Progenitor cell of endocrine pancreas (in vitro differentiated cells): ENCODE data around the gene ARL2BP. TPM values are rescaled to one million over a fixed set of nuclear protein-coding genes. Genes with fewer than 3 reads are reported as not detected.
A peak's percentile ranks its signal among the peaks of the same experiment; 100 is the strongest.

Source experiments
- DNase-seq: peaks from one replicate; pipeline ENCODE4 v3.0.0; 2021; ENCODE audit warnings: low spot score; ENCODE audit not compliant: unreplicated experiment
- H3K27ac Mint-ChIP-seq: 2 replicates; pipeline ENCODE4 v1.8.0; 2021; ENCODE audit warnings: mild to moderate bottlenecking, moderate library complexity, mixed read lengths
- H3K27me3 Mint-ChIP-seq: 2 replicates; pipeline ENCODE4 v1.8.0; 2021; ENCODE audit warnings: mixed read lengths
- H3K36me3 Mint-ChIP-seq: 2 replicates; pipeline ENCODE4 v1.8.0; 2022; ENCODE audit warnings: mixed read lengths; ENCODE audit not compliant: insufficient read depth
- H3K4me1 Mint-ChIP-seq: 2 replicates; pipeline ENCODE4 v1.8.0; 2021; ENCODE audit warnings: low read depth, mixed read lengths
- H3K4me3 Mint-ChIP-seq: 2 replicates; pipeline ENCODE4 v1.8.0; 2021; ENCODE audit warnings: low read depth, mild to moderate bottlenecking, moderate library complexity, mixed read lengths
- H3K9me3 Mint-ChIP-seq: 2 replicates; pipeline ENCODE4 v1.8.0; 2021; ENCODE audit warnings: low read depth, mixed read lengths
- total RNA-seq: library from RNA; stranded (reverse); gene quantifications from 2 replicates; pipeline ENCODE4 v1.2.1, GENCODE V29; 2021
- TF ChIP-seq, protein P1 (sequence below): fragments of 200-600 bp; sonication (generic); IDR thresholded peaks from one replicate; pipeline ENCODE4 v1.5.0; 2021; ENCODE audit warnings: antibody characterized with exemption, mild to moderate bottlenecking; ENCODE audit not compliant: unreplicated experiment

Gene ARL2BP
- total RNA-seq, 1 donor from 2014 or later: 40.7 TPM

DNA sequence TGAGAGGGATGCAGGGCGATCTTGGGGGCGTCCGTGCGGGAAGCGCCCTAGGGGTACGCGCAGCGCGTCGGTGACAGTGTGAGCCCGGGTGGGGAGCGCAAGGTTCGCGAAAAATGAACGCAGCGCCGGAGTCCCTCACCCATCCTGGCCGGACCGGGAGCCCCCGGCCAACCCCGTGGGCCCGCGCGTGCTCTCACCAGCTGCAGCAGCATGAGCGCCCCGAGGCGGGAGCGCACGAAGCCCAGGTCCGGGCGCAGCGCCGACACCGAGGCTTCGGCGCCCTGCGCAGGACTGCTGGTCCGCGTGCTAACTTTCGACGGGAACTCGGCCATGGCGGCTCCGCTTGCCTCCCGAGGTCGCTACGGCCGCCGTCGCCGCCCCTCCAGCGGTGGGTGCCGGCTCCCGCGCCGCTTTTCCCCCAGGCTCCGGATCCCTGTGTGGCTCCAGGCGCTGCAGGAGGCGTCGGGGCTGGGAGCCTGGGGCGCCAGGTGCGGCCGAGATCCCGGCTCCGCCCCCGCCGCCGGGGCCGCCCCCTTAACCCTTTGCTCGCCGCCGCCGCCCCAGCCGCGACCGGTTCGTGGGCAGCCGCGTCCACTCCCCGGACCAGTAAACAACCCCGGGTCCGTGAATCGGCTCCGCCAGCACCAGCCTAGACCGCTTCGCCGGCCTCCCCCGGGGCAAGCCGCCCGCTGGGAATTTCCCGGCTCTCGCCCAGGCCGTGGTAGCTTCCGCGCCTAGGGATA, 39.3 kb downstream of the ARL2BP start, which contains the start of gene PLLP:
TSS of gene PLLP (minus strand) at position 464 of the 743 bp plus-strand sequence. CDS start at position 332, 132 bp downstream.
- Mint-ChIP-seq H3K4me3 (peak within 1 kb of the TSS; percentile 71), H3K27ac (no peak within 1 kb of the TSS), H3K9me3 (no peaks in the 10 kb centered on the region), H3K27me3 (peaks cover 48% of the 10 kb centered on the region), H3K4me1 (peaks cover 12% of the 10 kb centered on the region), H3K36me3 (no peaks in the 10 kb centered on the region)
- peak; percentile 23 for DNase-seq
- TF ChIP-seq, protein P1, sequence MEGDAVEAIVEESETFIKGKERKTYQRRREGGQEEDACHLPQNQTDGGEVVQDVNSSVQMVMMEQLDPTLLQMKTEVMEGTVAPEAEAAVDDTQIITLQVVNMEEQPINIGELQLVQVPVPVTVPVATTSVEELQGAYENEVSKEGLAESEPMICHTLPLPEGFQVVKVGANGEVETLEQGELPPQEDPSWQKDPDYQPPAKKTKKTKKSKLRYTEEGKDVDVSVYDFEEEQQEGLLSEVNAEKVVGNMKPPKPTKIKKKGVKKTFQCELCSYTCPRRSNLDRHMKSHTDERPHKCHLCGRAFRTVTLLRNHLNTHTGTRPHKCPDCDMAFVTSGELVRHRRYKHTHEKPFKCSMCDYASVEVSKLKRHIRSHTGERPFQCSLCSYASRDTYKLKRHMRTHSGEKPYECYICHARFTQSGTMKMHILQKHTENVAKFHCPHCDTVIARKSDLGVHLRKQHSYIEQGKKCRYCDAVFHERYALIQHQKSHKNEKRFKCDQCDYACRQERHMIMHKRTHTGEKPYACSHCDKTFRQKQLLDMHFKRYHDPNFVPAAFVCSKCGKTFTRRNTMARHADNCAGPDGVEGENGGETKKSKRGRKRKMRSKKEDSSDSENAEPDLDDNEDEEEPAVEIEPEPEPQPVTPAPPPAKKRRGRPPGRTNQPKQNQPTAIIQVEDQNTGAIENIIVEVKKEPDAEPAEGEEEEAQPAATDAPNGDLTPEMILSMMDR: no peak

DNA sequence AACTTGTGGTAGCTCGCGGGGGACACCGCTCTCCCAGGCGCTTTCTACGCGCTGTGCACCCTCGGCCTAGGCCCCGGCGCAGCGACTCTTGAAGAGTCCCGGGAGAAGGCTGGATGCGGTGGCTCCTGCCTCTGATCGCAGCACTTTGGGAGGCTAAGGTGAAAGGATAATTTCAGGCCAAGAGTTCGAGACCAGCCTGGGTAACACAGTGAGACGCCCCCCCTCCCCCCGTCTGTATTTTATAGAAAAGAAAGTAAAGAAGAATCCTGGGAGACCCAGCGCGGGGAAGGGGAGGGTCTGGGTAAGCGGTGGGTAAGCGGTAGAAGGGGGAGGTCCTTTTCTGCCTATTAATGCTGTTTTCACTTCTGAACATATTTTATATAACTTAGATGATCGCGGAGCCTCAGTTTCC, 39.9 kb downstream of the ARL2BP start:
- TF ChIP-seq, protein P1: no peak
- Mint-ChIP-seq H3K36me3 (no peaks in the 10 kb centered on the region), H3K4me3 (peak overlapping the region; percentile 59), H3K4me1 (peaks cover 10% of the 10 kb centered on the region), H3K27me3 (peaks cover 50% of the 10 kb centered on the region), H3K9me3 (no peaks in the 10 kb centered on the region), H3K27ac (no peak overlapping the region)
- no peak for DNase-seq

DNA sequence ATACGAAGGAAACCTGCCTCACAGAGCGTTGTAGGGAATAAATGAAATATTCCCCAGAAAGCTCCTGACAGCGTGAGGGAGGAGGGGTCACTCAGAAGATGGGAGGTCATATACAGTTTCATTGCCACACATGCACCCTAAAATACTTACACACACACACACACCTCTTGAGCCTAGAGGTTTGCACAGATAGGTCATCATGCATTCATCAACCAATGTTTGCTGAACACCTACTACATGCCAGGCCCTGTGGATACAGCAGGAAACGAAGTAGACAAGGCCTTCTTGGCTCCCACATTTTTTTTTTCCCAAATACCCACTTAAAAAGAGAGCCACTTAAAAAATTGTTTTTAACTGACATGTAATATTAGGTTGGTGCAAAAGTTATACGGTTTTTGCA, 40.3 kb downstream of the ARL2BP start:
- Mint-ChIP-seq H3K27ac (no peak overlapping the region), H3K9me3 (no peaks in the 10 kb centered on the region), H3K4me1 (peaks cover 7% of the 10 kb centered on the region), H3K36me3 (no peaks in the 10 kb centered on the region), H3K27me3 (peaks cover 49% of the 10 kb centered on the region), H3K4me3 (peak overlapping the region; percentile 59)
- no peak for DNase-seq
- TF ChIP-seq, protein P1: no peak

DNA sequence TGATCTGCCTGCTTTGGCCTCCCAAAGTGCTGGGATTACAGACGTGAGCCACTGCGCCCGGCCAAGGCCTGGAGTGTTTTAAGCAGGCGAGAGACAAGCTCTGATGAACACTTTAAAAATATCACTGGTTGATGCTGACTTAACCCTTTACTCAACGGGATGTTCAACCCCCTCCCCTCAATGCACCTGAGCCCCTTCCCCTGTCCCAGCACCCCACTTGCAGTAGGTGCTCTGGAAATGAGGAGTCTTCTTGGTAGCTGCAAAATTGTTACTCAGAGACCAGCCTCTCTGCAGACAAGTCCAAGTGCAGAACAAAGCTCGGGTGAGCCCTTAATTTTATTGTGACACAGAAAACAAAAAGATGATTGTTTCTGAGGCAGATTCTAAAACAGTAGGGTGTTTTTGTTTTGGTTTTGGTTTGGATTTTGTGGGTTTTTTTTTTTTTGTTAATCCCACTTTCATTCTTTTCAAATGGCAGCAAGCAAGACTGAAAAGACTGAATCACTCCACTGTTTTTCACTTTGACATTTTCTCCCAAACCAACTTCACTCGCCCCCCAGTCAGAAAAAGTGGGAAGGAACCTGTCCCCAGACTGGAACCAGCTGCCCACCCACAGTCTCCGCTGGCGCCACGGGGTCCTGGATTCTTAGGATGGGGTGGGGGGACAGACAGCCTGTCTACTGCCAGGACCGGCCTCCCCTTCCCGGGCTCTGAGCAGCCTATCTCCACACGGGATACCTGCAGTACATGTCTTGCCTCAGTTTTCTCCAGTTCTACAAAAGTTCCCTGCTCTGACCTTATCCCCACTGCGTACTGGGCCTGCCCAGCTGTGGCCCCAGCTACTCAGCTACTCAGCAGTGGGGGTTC, 44.6 kb downstream of the ARL2BP start:
- no peak overlapping the region for H3K4me3 Mint-ChIP-seq
- no peaks in the 10 kb centered on the region for H3K9me3 Mint-ChIP-seq
- H3K36me3 Mint-ChIP-seq: no peaks in the 10 kb centered on the region
- H3K27ac Mint-ChIP-seq: peak overlapping the region; percentile 71
- TF ChIP-seq, protein P1: no peak
- DNase-seq: no peak
- peaks cover 18% of the 10 kb centered on the region for H3K27me3 Mint-ChIP-seq
- peaks cover 7% of the 10 kb centered on the region for H3K4me1 Mint-ChIP-seq

DNA sequence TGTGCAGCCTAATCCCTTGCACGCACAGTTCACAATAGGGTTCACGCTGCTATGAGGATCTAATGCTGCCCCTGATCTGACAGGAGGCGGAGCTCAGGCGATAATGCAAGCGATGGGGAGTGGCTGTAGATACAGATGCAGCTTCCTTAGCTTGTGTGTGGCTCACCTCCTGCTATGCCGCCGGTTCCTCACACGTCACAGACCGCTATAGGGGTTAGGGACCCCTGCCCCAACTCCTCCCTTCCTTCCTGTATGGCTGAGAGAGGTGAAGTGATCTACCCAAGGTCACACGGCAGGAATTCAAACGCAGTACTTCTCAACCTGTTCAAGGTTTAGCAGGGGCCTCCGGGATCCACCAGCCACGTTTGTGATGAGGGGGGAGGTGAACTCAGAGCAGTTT, 52.8 kb downstream of the ARL2BP start:
- TF ChIP-seq, protein P1: no peak
- no peak for DNase-seq
- Mint-ChIP-seq H3K27ac (no peak overlapping the region), H3K4me3 (peak overlapping the region; percentile 6), H3K4me1 (peaks cover 4% of the 10 kb centered on the region), H3K9me3 (no peaks in the 10 kb centered on the region), H3K27me3 (peaks cover 9% of the 10 kb centered on the region), H3K36me3 (no peaks in the 10 kb centered on the region)
